ENCODE data around the gene JAZF1. TPM values are rescaled to one million over a fixed set of nuclear protein-coding genes. Genes with fewer than 3 reads are reported as not detected.

JAZF1 gene
- total and polyA plus RNA-seq, 2 experiments from 2014 or later: 13.8 to 19.6 TPM

GRCh38 chr7:27875832-27876231 lies 304.8 kb downstream of the JAZF1 start:
- H3K27me3 ChIP-seq (replicated peaks; ENCODE audit: insufficient read depth): no peaks in the 10 kb centered on the region
- no peak overlapping the region for H3K9ac ChIP-seq
- H3K36me3 ChIP-seq (ENCODE audit: low read depth): no peaks in the 10 kb centered on the region
- H3K4me1 ChIP-seq (ENCODE audit: insufficient read depth): peaks cover 13% of the 10 kb centered on the region; the same call in 1 of the 2 replicates
- H3K9me3 ChIP-seq (ENCODE audit: low read depth): no peaks in the 10 kb centered on the region
- no peak overlapping the region for H3K27ac ChIP-seq
- no peak overlapping the region for H3K4me3 ChIP-seq
- H3K9me2 ChIP-seq (ENCODE audit: insufficient read depth): no peaks in the 10 kb centered on the region
- in situ Hi-C loops (cut with MboI): no loop called here
- no peaks in the 10 kb centered on the region for H4K20me1 ChIP-seq (ENCODE audit: insufficient read depth)
- WGBS, 2 experiments (ENCODE audit: low coverage in 1 of 2, low lambda C conversion rate in 2 of 2, missing lambda C conversion rate in 2 of 2): 96 to 100% methylated on average over 2 of the region's 2 CpGs
- no peak overlapping the region for H3K4me2 ChIP-seq (ENCODE audit: unreplicated experiment)
- peaks cover 11% of the 10 kb centered on the region; the same call in 1 of the 2 replicates for H3F3A ChIP-seq (ENCODE audit: insufficient read depth)
- TF ChIP-seq EZH2 (IDR thresholded peaks at IDR 0.05; ENCODE audit: insufficient read depth, poor library complexity, severe bottlenecking) (no peak), EZH2phosphoT487 (IDR thresholded peaks at IDR 0.05; ENCODE audit: insufficient read depth, low read depth) (no peak)
- no peak overlapping the region for H2AFZ ChIP-seq
- no peaks in the 10 kb centered on the region for H3K79me2 ChIP-seq (ENCODE audit: insufficient read depth)
- no peak for DNase-seq

- Histone ChIP-seq H3K27me3 (replicated peaks; ENCODE audit: insufficient read depth) (no peaks in the 10 kb centered on the region), H2AFZ (no peak overlapping the region), H3K4me3 (no peak overlapping the region), H3K9me2 (ENCODE audit: insufficient read depth) (no peaks in the 10 kb centered on the region), H3K79me2 (ENCODE audit: insufficient read depth) (no peaks in the 10 kb centered on the region), H4K20me1 (ENCODE audit: insufficient read depth) (no peaks in the 10 kb centered on the region), H3K9ac (no peak overlapping the region), H3K4me1 (ENCODE audit: insufficient read depth) (peaks cover 13% of the 10 kb centered on the region; the same call in 1 of the 2 replicates), H3F3A (ENCODE audit: insufficient read depth) (peaks cover 11% of the 10 kb centered on the region; the same call in 1 of the 2 replicates), H3K36me3 (ENCODE audit: low read depth) (no peaks in the 10 kb centered on the region), H3K4me2 (ENCODE audit: unreplicated experiment) (no peak overlapping the region), H3K27ac (no peak overlapping the region), H3K9me3 (ENCODE audit: low read depth) (no peaks in the 10 kb centered on the region)
- 48 to 50% methylated on average over 9 of the region's 9 CpGs for whole genome bisulfite sequencing, 2 experiments (ENCODE audit: low coverage in 1 of 2, low lambda C conversion rate in 2 of 2, missing lambda C conversion rate in 2 of 2)
- no peak for DNase-seq
- in situ Hi-C loops (cut with MboI): no loop called here
- TF ChIP-seq EZH2 (IDR thresholded peaks at IDR 0.05; ENCODE audit: insufficient read depth, poor library complexity, severe bottlenecking) (no peak), EZH2phosphoT487 (IDR thresholded peaks at IDR 0.05; ENCODE audit: insufficient read depth, low read depth) (no peak)
Measured at GRCh38 chr7:27875061-27875460, 305.5 kb downstream of the JAZF1 start.

- H3K9me3 ChIP-seq (ENCODE audit: low read depth): no peaks in the 10 kb centered on the region
- H3K4me3 ChIP-seq: no peak overlapping the region
- H3K27ac ChIP-seq: no peak overlapping the region
- no peaks in the 10 kb centered on the region for H3K27me3 ChIP-seq (replicated peaks; ENCODE audit: insufficient read depth)
- no peak overlapping the region for H2AFZ ChIP-seq
- H3K4me1 ChIP-seq (ENCODE audit: insufficient read depth): peaks cover 13% of the 10 kb centered on the region; the same call in 1 of the 2 replicates
- no peaks in the 10 kb centered on the region for H3K79me2 ChIP-seq (ENCODE audit: insufficient read depth)
- H3K9ac ChIP-seq: no peak overlapping the region
- no peaks in the 10 kb centered on the region for H4K20me1 ChIP-seq (ENCODE audit: insufficient read depth)
- no peaks in the 10 kb centered on the region for H3K9me2 ChIP-seq (ENCODE audit: insufficient read depth)
- WGBS, 2 experiments (ENCODE audit: low coverage in 1 of 2, low lambda C conversion rate in 2 of 2, missing lambda C conversion rate in 2 of 2): 59 to 60% methylated on average over 13 of the region's 13 CpGs
- no peaks in the 10 kb centered on the region for H3K36me3 ChIP-seq (ENCODE audit: low read depth)
- in situ Hi-C loops (cut with MboI): no loop called here
- H3K4me2 ChIP-seq (ENCODE audit: unreplicated experiment): no peak overlapping the region
- TF ChIP-seq EZH2phosphoT487 (IDR thresholded peaks at IDR 0.05; ENCODE audit: insufficient read depth, low read depth) (no peak), EZH2 (IDR thresholded peaks at IDR 0.05; ENCODE audit: insufficient read depth, poor library complexity, severe bottlenecking) (no peak)
- H3F3A ChIP-seq (ENCODE audit: insufficient read depth): peaks cover 11% of the 10 kb centered on the region; the same call in 1 of the 2 replicates
- peak; percentile 41 for DNase-seq
Measured at GRCh38 chr7:27873981-27874957, 306.3 kb downstream of the JAZF1 start.

GRCh38 chr7:27872356-27873275 lies 308.0 kb downstream of the JAZF1 start:
- Histone ChIP-seq H3K36me3 (ENCODE audit: low read depth) (no peaks in the 10 kb centered on the region), H3K4me3 (no peak overlapping the region), H3K9me2 (ENCODE audit: insufficient read depth) (no peaks in the 10 kb centered on the region), H3K27ac (no peak overlapping the region), H3F3A (ENCODE audit: insufficient read depth) (peaks cover 11% of the 10 kb centered on the region; the same call in 1 of the 2 replicates), H4K20me1 (ENCODE audit: insufficient read depth) (no peaks in the 10 kb centered on the region), H3K9me3 (ENCODE audit: low read depth) (no peaks in the 10 kb centered on the region), H3K79me2 (ENCODE audit: insufficient read depth) (no peaks in the 10 kb centered on the region), H2AFZ (no peak overlapping the region; the same call in 1 of the 2 replicates), H3K4me2 (ENCODE audit: unreplicated experiment) (peak overlapping the region; percentile 37), H3K9ac (no peak overlapping the region), H3K4me1 (ENCODE audit: insufficient read depth) (peaks cover 13% of the 10 kb centered on the region; the same call in 1 of the 2 replicates), H3K27me3 (replicated peaks; ENCODE audit: insufficient read depth) (no peaks in the 10 kb centered on the region)
- peak; percentile 24 for DNase-seq
- TF ChIP-seq EZH2 (IDR thresholded peaks at IDR 0.05; ENCODE audit: insufficient read depth, poor library complexity, severe bottlenecking): no peak
- no peak for TF ChIP-seq EZH2phosphoT487 (IDR thresholded peaks at IDR 0.05; ENCODE audit: insufficient read depth, low read depth)
- WGBS, 2 experiments (ENCODE audit: low coverage in 1 of 2, low lambda C conversion rate in 2 of 2, missing lambda C conversion rate in 2 of 2): 35 to 40% methylated on average over 17 of the region's 17 CpGs
- in situ Hi-C loops (cut with MboI): no loop called here

Measured in GM23248 (cell line).